ENCODE measurements around the gene SRI. TPM values are rescaled to one million over a fixed set of nuclear protein-coding genes. Genes with fewer than 3 reads are reported as not detected.

Gene SRI
- total and polyA plus RNA-seq, 4 donors = 20.4 to 70.0 (median 39.6) TPM

GRCh38 chr7:88167721-88168120 is 52.1 kb downstream of the SRI start:
- Histone ChIP-seq H3K4me3 (ENCODE audit: low read depth in 1 of 3, low read length in 3 of 3) (no peak overlapping the region), H3K27ac (ENCODE audit: low read depth in 1 of 2, low read length in 2 of 2) (no peak overlapping the region), H3K9ac (ENCODE audit: low read depth in 1 of 2, low read length in 2 of 2) (no peak overlapping the region), H3K27me3 (ENCODE audit: control insufficient read depth in 4 of 4, insufficient read depth in 4 of 4, low read length in 3 of 4) (no peaks in the 10 kb centered on the region), H3K4me1 (ENCODE audit: control insufficient read depth in 4 of 4, insufficient read depth in 4 of 4, low read length in 3 of 4) (no peaks in the 10 kb centered on the region), H3K36me3 (ENCODE audit: control insufficient read depth in 4 of 4, insufficient read depth in 3 of 4, low read depth in 1 of 4, low read length in 3 of 4) (no peaks in the 10 kb centered on the region), H3K9me3 (ENCODE audit: control insufficient read depth in 4 of 4, low read length in 3 of 4) (no peaks in the 10 kb centered on the region)
- TF ChIP-seq ATF3 (IDR thresholded peaks at IDR 0.05) (no peak), GABPA (IDR thresholded peaks at IDR 0.05 in 1 of 2, conservative IDR thresholded peaks at IDR 0.05 in 1 of 2) (no peak), FOXA1 (IDR thresholded peaks at IDR 0.05) (no peak), SP1 (IDR thresholded peaks at IDR 0.05) (no peak), RXRA (IDR thresholded peaks at IDR 0.05) (no peak), NR2F2 (IDR thresholded peaks at IDR 0.05) (no peak), YY1 (IDR thresholded peaks at IDR 0.05) (no peak), TAF1 (conservative IDR thresholded peaks at IDR 0.05) (no peak), JUND (IDR thresholded peaks at IDR 0.05) (no peak), CTCF (IDR thresholded peaks at IDR 0.05; ENCODE audit: low read depth, low read length, missing input control) (no peak), ZBTB33 (IDR thresholded peaks at IDR 0.05) (no peak), EGR1 (IDR thresholded peaks at IDR 0.05; ENCODE audit: low read depth in 2 of 2) (no peak), FOXA2 (IDR thresholded peaks at IDR 0.05) (no peak), MAX (IDR thresholded peaks at IDR 0.05) (no peak), HNF4A (conservative IDR thresholded peaks at IDR 0.05) (no peak), RAD21 (IDR thresholded peaks at IDR 0.05) (no peak)
- no peak for DNase-seq (ENCODE audit: low spot score)
- WGBS = 90% methylated on average over 2 of the region's 2 CpGs

GRCh38 chr7:88167223-88167622 is 52.6 kb downstream of the SRI start:
- Histone ChIP-seq H3K27me3 (ENCODE audit: control insufficient read depth in 4 of 4, insufficient read depth in 4 of 4, low read length in 3 of 4) (no peaks in the 10 kb centered on the region), H3K9me3 (ENCODE audit: control insufficient read depth in 4 of 4, low read length in 3 of 4) (no peaks in the 10 kb centered on the region), H3K36me3 (ENCODE audit: control insufficient read depth in 4 of 4, insufficient read depth in 3 of 4, low read depth in 1 of 4, low read length in 3 of 4) (no peaks in the 10 kb centered on the region), H3K27ac (ENCODE audit: low read depth in 1 of 2, low read length in 2 of 2) (no peak overlapping the region), H3K4me1 (ENCODE audit: control insufficient read depth in 4 of 4, insufficient read depth in 4 of 4, low read length in 3 of 4) (no peaks in the 10 kb centered on the region), H3K9ac (ENCODE audit: low read depth in 1 of 2, low read length in 2 of 2) (no peak overlapping the region), H3K4me3 (ENCODE audit: low read depth in 1 of 3, low read length in 3 of 3) (no peak overlapping the region)
- DNase-seq (ENCODE audit: low spot score) = no peak
- 89% methylated on average over 2 of the region's 2 CpGs for WGBS
- no peak for TF ChIP-seq ZBTB33 (IDR thresholded peaks at IDR 0.05)
- no peak for TF ChIP-seq NR2F2 (IDR thresholded peaks at IDR 0.05)
- TF ChIP-seq GABPA (IDR thresholded peaks at IDR 0.05 in 1 of 2, conservative IDR thresholded peaks at IDR 0.05 in 1 of 2) = no peak
- TF ChIP-seq RAD21 (IDR thresholded peaks at IDR 0.05) = no peak
- no peak for TF ChIP-seq FOXA2 (IDR thresholded peaks at IDR 0.05)
- no peak for TF ChIP-seq SP1 (IDR thresholded peaks at IDR 0.05)
